ENCODE data around the gene ANO7.

ANO7 gene

GRCh38 chr2:241140445-241140840, 48.0 kb upstream of the ANO7 start:
- no peaks in the 10 kb centered on the region for H4K20me1 ChIP-seq (ENCODE audit: control insufficient read depth, insufficient read depth, low read depth, low read length)
- no peaks in the 10 kb centered on the region for H3K27me3 ChIP-seq (ENCODE audit: control insufficient read depth, low read length)
- no peaks in the 10 kb centered on the region for H3K4me1 ChIP-seq (ENCODE audit: control insufficient read depth, low read length)
- no peak overlapping the region for H3K4me2 ChIP-seq (ENCODE audit: low read length)
- peaks cover 29% of the 10 kb centered on the region for H3K79me2 ChIP-seq (ENCODE audit: control insufficient read depth, low read length)
- no peak overlapping the region for H3K4me3 ChIP-seq (ENCODE audit: low read length)
- H3K9me3 ChIP-seq (ENCODE audit: control insufficient read depth, insufficient read depth, low read length), result no peaks in the 10 kb centered on the region
- no peaks in the 10 kb centered on the region for H3K9me2 ChIP-seq (replicated peaks; ENCODE audit: control insufficient read depth, low read length)
- TF ChIP-seq CTCF (IDR thresholded peaks at IDR 0.05; ENCODE audit: low read depth, low read length, poor library complexity, severe bottlenecking), result no peak
- no peak for TF ChIP-seq EZH2phosphoT487 (IDR thresholded peaks at IDR 0.05; ENCODE audit: borderline replicate concordance, low read length)
- no peak overlapping the region for H3K27ac ChIP-seq (ENCODE audit: low read depth, low read length)
- H3K36me3 ChIP-seq (ENCODE audit: control insufficient read depth, low read length), result peaks cover 63% of the 10 kb centered on the region
- H3F3A ChIP-seq (ENCODE audit: control insufficient read depth, insufficient read depth), result no peaks in the 10 kb centered on the region

- no peak overlapping the region for H3K27ac ChIP-seq (ENCODE audit: low read depth, low read length)
- H4K20me1 ChIP-seq (ENCODE audit: control insufficient read depth, insufficient read depth, low read depth, low read length), result no peaks in the 10 kb centered on the region
Observed at GRCh38 chr2:241141214-241141770, 47.2 kb upstream of the ANO7 start.

GRCh38 chr2:241142063-241142462, 46.4 kb upstream of the ANO7 start:
- no peak overlapping the region for H3K27ac ChIP-seq (ENCODE audit: low read depth, low read length)
- no peaks in the 10 kb centered on the region for H3K9me2 ChIP-seq (replicated peaks; ENCODE audit: control insufficient read depth, low read length)
- peaks cover 51% of the 10 kb centered on the region for H3K36me3 ChIP-seq (ENCODE audit: control insufficient read depth, low read length)
- no peak for TF ChIP-seq CTCF (IDR thresholded peaks at IDR 0.05; ENCODE audit: low read depth, low read length, poor library complexity, severe bottlenecking)
- TF ChIP-seq EZH2phosphoT487 (IDR thresholded peaks at IDR 0.05; ENCODE audit: borderline replicate concordance, low read length), result no peak
- H3F3A ChIP-seq (ENCODE audit: control insufficient read depth, insufficient read depth), result no peaks in the 10 kb centered on the region
- no peak overlapping the region for H3K4me3 ChIP-seq (ENCODE audit: low read length)
- no peaks in the 10 kb centered on the region for H3K27me3 ChIP-seq (ENCODE audit: control insufficient read depth, low read length)
- H3K4me1 ChIP-seq (ENCODE audit: control insufficient read depth, low read length), result peaks cover 9% of the 10 kb centered on the region
- no peak overlapping the region for H3K4me2 ChIP-seq (ENCODE audit: low read length)
- H3K9me3 ChIP-seq (ENCODE audit: control insufficient read depth, insufficient read depth, low read length), result no peaks in the 10 kb centered on the region
- H3K79me2 ChIP-seq (ENCODE audit: control insufficient read depth, low read length), result peaks cover 45% of the 10 kb centered on the region
- H4K20me1 ChIP-seq (ENCODE audit: control insufficient read depth, insufficient read depth, low read depth, low read length), result no peaks in the 10 kb centered on the region

More at GRCh38 chr2:241141214-241141770, 47.2 kb upstream of the ANO7 start:
- no peaks in the 10 kb centered on the region for H3K27me3 ChIP-seq (ENCODE audit: control insufficient read depth, low read length)
- peaks cover 2% of the 10 kb centered on the region for H3K4me1 ChIP-seq (ENCODE audit: control insufficient read depth, low read length)
- no peak overlapping the region for H3K4me3 ChIP-seq (ENCODE audit: low read length)
- H3F3A ChIP-seq (ENCODE audit: control insufficient read depth, insufficient read depth), result no peaks in the 10 kb centered on the region
- TF ChIP-seq CTCF (IDR thresholded peaks at IDR 0.05; ENCODE audit: low read depth, low read length, poor library complexity, severe bottlenecking), result no peak
- TF ChIP-seq EZH2phosphoT487 (IDR thresholded peaks at IDR 0.05; ENCODE audit: borderline replicate concordance, low read length), result no peak
- no peak overlapping the region for H3K4me2 ChIP-seq (ENCODE audit: low read length)
- peaks cover 56% of the 10 kb centered on the region for H3K36me3 ChIP-seq (ENCODE audit: control insufficient read depth, low read length)
- peaks cover 37% of the 10 kb centered on the region for H3K79me2 ChIP-seq (ENCODE audit: control insufficient read depth, low read length)
- no peaks in the 10 kb centered on the region for H3K9me3 ChIP-seq (ENCODE audit: control insufficient read depth, insufficient read depth, low read length)
- no peaks in the 10 kb centered on the region for H3K9me2 ChIP-seq (replicated peaks; ENCODE audit: control insufficient read depth, low read length)

Data from DOHH2 (cell line).